Muscle layer of colon (tissue), 2 donors: ENCODE results near the gene PRKAG2.

ENCODE experiments used
- H3K27ac ChIP-seq: one replicate; pipeline ENCODE4 v1.7.0; 2013; ENCODE audit warnings: low read depth, mild to moderate bottlenecking, low read length, moderate library complexity
- H3K27me3 ChIP-seq, 2 donors: one replicate each; pipeline ENCODE4 v1.7.0; 2013; ENCODE audit warnings: low read length in 2 of 2, mild to moderate bottlenecking in 2 of 2; ENCODE audit not compliant: insufficient read depth in 2 of 2, control insufficient read depth in 1 of 2
- H3K36me3 ChIP-seq: one replicate; pipeline ENCODE4 v1.7.0; 2013; ENCODE audit warnings: mild to moderate bottlenecking, low read length; ENCODE audit not compliant: insufficient read depth
- H3K4me1 ChIP-seq: one replicate; pipeline ENCODE4 v1.7.0; 2013; ENCODE audit warnings: mild to moderate bottlenecking, low read length; ENCODE audit not compliant: insufficient read depth
- H3K4me3 ChIP-seq, 2 donors: one replicate each; pipeline ENCODE4 v1.7.0; 2013; ENCODE audit warnings: low read length in 2 of 2, low read depth in 1 of 2, mild to moderate bottlenecking in 1 of 2, moderate library complexity in 1 of 2
- H3K9ac ChIP-seq: one replicate; pipeline ENCODE4 v1.7.0; 2013; ENCODE audit warnings: low read length
- H3K9me3 ChIP-seq: one replicate; pipeline ENCODE4 v1.7.0; 2013; ENCODE audit warnings: mild to moderate bottlenecking, low read length
- donor health status: abdominal sarcoma.
- donor health status: Adenocarcinoma of cecum.

Gene PRKAG2

GRCh38 chr7:151861881-151862280 is 15.0 kb downstream of the PRKAG2 start:
- no peak overlapping the region for H3K9ac ChIP-seq
- no peaks in the 10 kb centered on the region for H3K27me3 ChIP-seq
- no peaks in the 10 kb centered on the region for H3K9me3 ChIP-seq
- H3K36me3 ChIP-seq: no peaks in the 10 kb centered on the region
- H3K4me1 ChIP-seq: no peaks in the 10 kb centered on the region
- no peak overlapping the region for H3K27ac ChIP-seq
- no peak overlapping the region for H3K4me3 ChIP-seq

DNA sequence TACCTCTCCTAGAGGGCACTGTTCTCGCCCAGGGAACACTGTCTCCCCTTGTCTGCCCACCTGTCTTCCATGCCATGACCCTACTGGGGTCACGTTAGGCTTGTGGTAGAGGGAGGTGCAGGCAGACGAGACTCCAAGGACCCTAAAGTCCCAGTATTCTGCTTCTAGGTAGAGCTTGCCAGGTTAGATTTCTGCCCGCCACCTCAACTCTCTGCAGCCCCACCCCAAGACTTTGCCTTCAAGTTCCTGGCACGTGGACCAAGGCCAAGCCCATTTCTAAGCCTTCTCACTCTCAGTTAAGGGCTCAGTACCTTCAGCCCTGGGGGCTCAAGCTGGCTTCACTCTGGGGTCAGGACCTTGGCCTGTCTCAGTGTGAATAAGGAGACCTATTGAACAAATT is 16.1 kb downstream of the PRKAG2 start:
- Histone ChIP-seq H3K27me3 (no peaks in the 10 kb centered on the region), H3K27ac (no peak overlapping the region)

DNA sequence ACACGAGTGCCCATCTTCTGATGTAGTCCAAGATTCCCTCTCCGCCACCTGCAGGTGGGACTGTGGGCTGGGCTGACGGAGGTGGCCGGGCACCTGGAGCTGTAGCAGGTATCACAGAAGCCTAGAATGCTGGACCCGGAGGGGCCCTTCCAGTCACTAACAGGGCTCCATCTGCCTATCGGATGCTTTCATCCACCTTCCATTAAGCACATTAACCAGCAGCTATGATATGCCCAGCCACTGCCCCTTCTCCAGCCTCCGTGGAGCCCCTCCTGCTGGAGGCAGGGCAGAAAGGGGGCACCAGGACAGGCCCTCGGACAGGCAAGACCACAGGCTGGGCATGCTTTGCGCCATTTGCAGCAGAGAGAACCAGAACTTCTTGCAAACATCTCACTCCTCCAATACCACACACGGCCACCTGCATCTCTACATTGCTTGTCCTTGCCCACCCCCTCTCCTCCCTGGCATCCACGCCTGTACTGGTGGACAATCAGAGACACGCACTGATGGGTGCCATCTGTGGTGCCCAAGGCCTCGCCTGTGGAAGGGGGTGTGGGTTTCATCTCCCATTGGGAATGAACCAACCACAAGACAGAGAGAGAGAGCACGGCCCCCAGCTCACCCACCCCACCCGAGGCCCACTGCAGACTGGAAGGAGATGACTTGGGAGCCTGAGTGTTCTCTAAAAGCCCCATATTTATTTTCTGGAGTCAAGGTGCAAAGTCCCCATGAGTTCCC is 16.8 kb downstream of the PRKAG2 start:
- no peak overlapping the region for H3K27ac ChIP-seq
- H3K4me3 ChIP-seq: no peak overlapping the region
- no peaks in the 10 kb centered on the region for H3K9me3 ChIP-seq
- H3K9ac ChIP-seq: no peak overlapping the region
- H3K36me3 ChIP-seq: no peaks in the 10 kb centered on the region
- no peaks in the 10 kb centered on the region for H3K27me3 ChIP-seq
- no peaks in the 10 kb centered on the region for H3K4me1 ChIP-seq

More for the DNA sequence above, 16.1 kb downstream of the PRKAG2 start:
- no peaks in the 10 kb centered on the region for H3K4me1 ChIP-seq
- H3K9me3 ChIP-seq: no peaks in the 10 kb centered on the region
- no peak overlapping the region for H3K4me3 ChIP-seq
- no peaks in the 10 kb centered on the region for H3K36me3 ChIP-seq
- no peak overlapping the region for H3K9ac ChIP-seq

- Histone ChIP-seq H3K9ac (no peak overlapping the region), H3K9me3 (no peaks in the 10 kb centered on the region), H3K27ac (no peak overlapping the region), H3K4me1 (no peaks in the 10 kb centered on the region), H3K27me3 (no peaks in the 10 kb centered on the region), H3K4me3 (no peak overlapping the region), H3K36me3 (no peaks in the 10 kb centered on the region)
Observed at GRCh38 chr7:151859111-151859947, 17.6 kb downstream of the PRKAG2 start.

DNA sequence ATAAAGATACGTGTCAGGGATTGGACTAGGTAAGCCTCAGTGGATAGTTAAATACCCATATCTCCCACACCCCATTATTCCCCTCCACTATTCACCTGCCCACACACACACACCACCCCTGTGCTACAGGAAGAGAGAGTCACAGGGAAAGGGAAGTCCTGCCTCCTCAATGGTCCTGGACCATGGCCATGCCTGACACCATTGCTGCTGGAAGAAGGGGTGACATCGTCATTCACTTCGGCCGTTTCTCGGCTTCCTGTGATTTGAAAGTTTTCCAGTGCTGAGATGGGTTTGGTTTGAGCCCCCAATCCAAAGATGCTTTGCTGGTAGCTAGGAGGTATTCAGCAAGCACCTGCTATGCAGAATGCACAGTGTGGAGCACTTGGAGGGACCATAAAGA is 18.5 kb downstream of the PRKAG2 start:
- no peak overlapping the region for H3K4me3 ChIP-seq
- no peaks in the 10 kb centered on the region for H3K36me3 ChIP-seq
- H3K27me3 ChIP-seq: no peaks in the 10 kb centered on the region
- H3K9ac ChIP-seq: no peak overlapping the region
- no peak overlapping the region for H3K27ac ChIP-seq
- H3K9me3 ChIP-seq: no peaks in the 10 kb centered on the region
- H3K4me1 ChIP-seq: no peaks in the 10 kb centered on the region

GRCh38 chr7:151857866-151858450 is 19.0 kb downstream of the PRKAG2 start:
- no peak overlapping the region for H3K9ac ChIP-seq
- no peak overlapping the region for H3K4me3 ChIP-seq
- no peak overlapping the region for H3K27ac ChIP-seq
- H3K36me3 ChIP-seq: no peaks in the 10 kb centered on the region
- no peaks in the 10 kb centered on the region for H3K9me3 ChIP-seq
- H3K27me3 ChIP-seq: no peaks in the 10 kb centered on the region
- H3K4me1 ChIP-seq: no peaks in the 10 kb centered on the region

DNA sequence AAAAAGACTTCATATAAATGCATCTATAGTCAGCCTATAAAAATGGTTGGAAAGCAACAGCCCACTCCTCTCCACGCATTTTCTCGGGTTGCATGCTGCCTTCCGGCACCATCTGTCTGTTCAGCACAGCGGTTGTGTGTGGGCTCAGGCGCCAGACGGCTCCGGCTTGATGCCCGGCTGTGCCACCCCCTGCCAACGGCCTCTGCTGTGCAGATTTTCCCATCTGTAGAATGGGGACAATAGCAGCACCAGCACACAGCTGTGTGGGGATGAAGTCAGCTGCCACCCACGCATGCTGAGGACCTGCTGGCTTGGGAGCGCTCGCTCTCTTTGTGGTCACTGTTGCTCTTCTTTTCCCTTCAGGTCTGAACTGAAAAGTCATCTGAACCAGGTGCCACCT is 19.5 kb downstream of the PRKAG2 start:
- Histone ChIP-seq H3K4me3 (no peak overlapping the region), H3K27me3 (no peaks in the 10 kb centered on the region), H3K27ac (no peak overlapping the region), H3K9me3 (no peaks in the 10 kb centered on the region), H3K9ac (no peak overlapping the region), H3K4me1 (no peaks in the 10 kb centered on the region), H3K36me3 (no peaks in the 10 kb centered on the region)

- no peak overlapping the region for H3K9ac ChIP-seq
- no peak overlapping the region for H3K4me3 ChIP-seq
- H3K27ac ChIP-seq: no peak overlapping the region
- no peaks in the 10 kb centered on the region for H3K36me3 ChIP-seq
- no peaks in the 10 kb centered on the region for H3K9me3 ChIP-seq
- no peaks in the 10 kb centered on the region for H3K4me1 ChIP-seq
- no peaks in the 10 kb centered on the region for H3K27me3 ChIP-seq
Observed at GRCh38 chr7:151856516-151856915, 20.4 kb downstream of the PRKAG2 start.

GRCh38 chr7:151856098-151856497 is 20.8 kb downstream of the PRKAG2 start:
- no peaks in the 10 kb centered on the region for H3K4me1 ChIP-seq
- no peak overlapping the region for H3K9ac ChIP-seq
- H3K27ac ChIP-seq: no peak overlapping the region
- no peaks in the 10 kb centered on the region for H3K36me3 ChIP-seq
- H3K9me3 ChIP-seq: no peaks in the 10 kb centered on the region
- H3K4me3 ChIP-seq: no peak overlapping the region
- no peaks in the 10 kb centered on the region for H3K27me3 ChIP-seq

DNA sequence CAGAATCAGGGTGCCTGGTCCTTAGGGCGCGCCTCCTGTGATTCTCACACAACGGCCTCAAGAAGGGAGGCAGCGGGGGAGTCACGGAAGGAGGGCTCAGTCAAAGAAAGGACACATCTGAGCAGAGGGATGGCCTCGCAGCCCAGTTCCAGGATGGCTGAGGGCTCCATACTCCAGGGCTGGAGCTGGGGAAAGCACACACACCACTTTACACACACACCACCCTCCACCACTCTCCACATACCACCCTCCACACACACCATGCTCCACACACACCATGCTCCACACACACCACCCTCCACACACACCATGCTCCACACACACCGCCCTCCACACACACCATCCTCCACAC is 22.2 kb downstream of the PRKAG2 start:
- Histone ChIP-seq H3K27me3 (no peaks in the 10 kb centered on the region), H3K27ac (no peak overlapping the region), H3K36me3 (no peaks in the 10 kb centered on the region), H3K9ac (no peak overlapping the region), H3K9me3 (no peaks in the 10 kb centered on the region), H3K4me3 (no peak overlapping the region), H3K4me1 (no peaks in the 10 kb centered on the region)

DNA sequence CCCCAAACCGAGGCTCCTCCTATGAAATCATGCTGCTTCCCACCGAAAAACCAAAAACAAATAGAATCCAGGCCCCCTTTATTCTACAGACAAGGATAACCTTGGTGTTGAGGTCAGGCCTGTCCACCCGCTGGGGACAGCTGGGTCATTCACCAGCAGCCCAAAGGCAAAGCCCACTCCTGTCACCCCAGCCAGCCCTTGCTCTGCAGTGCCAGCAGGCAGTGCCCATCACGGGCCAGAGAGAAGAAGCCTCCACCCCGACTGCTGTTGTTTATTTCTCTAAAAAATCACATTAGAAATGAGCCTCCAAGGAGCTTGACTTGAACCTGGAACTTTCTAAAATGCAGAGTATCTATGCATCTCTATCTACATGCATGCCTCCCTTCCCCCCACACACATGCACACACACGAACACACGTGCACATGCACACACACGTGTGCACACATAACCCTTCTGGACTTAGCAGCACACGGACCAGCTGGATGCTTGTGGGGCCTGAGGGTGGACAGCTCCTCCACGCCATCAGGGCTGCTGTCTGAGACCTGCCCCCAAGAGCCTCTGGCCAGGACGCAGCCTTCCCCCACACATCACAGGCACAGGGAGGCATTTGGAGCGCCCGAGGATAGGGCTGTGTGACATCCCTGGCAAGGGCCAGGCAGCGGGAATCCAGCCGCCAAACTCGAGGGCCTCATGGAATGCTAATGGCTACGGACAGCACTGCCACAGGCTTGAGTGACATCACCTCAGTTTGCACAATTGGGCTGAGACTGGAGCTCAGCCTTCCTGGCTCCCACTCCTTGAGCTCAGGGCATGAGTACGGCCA is 22.8 kb downstream of the PRKAG2 start:
- Histone ChIP-seq H3K27ac (no peak overlapping the region), H3K9me3 (no peaks in the 10 kb centered on the region), H3K27me3 (no peaks in the 10 kb centered on the region), H3K4me1 (no peaks in the 10 kb centered on the region), H3K9ac (no peak overlapping the region), H3K4me3 (no peak overlapping the region), H3K36me3 (no peaks in the 10 kb centered on the region)
